HepG2 (cell line): ENCODE measurements around the gene KRT73.

ENCODE experiments used
- ARNT ChIP-seq: fragments of 450-650 bp; IDR thresholded peaks from 2 replicates; pipeline ENCODE4 v1.6.1; 2017
- FOXA1 ChIP-seq, 2 experiments: fragments of 450-650 bp in 1 of 2; sonication (generic) in 1 of 2; formaldehyde crosslinking in 1 of 2; IDR thresholded peaks; 2 replicates each; pipeline versions ENCODE4 v1.4.0 to v1.6.1; 2016 to 2020; ENCODE audit warnings: missing genetic modification reagents in 1 of 2
- JUND ChIP-seq: sonication (generic); formaldehyde crosslinking; IDR thresholded peaks from 2 replicates; pipeline ENCODE4 v1.8.0; 2022; ENCODE audit warnings: mild to moderate bottlenecking, missing genetic modification reagents
- ZNF619 ChIP-seq: sonication (generic); formaldehyde crosslinking; IDR thresholded peaks from 2 replicates; pipeline ENCODE4 v1.4.0; 2020; ENCODE audit warnings: mild to moderate bottlenecking, missing genetic modification reagents

DNA sequence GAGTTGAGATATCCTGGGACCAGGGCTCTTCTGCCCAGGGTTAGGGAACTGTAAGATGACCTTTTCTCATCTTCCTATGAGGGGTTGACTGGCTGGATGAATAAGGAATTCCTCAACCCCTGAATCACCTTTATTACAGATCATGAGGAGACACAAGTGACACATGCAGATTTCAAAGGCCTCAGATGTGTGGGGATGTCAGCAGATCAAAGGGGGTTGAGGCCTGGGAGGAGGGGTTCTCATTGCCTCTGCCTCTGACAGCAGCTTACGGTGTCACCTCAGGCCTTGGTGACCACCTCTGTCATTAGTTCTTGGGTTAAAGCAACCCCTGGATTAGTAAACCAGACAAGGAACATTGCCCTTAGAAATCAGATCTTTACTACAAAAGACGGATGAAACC is 15.0 kb downstream of the KRT73 start:
- TF ChIP-seq ZNF619 (no peak), FOXA1 (IDR thresholded peaks at IDR 0.05) (no peak), FOXA1 (CRISPR knock-in tag; IDR thresholded peaks at IDR 0.05) (no peak), ARNT (no peak), JUND (no peak)
